Neural cell (in vitro differentiated cells): ENCODE measurements around the gene MRPS18A. TPM values are rescaled to one million over a fixed set of nuclear protein-coding genes. Genes with fewer than 3 reads are reported as not detected.

ENCODE experiments used
- H2AFZ ChIP-seq: fragments of 200-600, 300-800 bp; sonication (generic), shearing (Covaris generic); 2 replicates; pipeline ENCODE4 v1.6.0; 2014; ENCODE audit warnings: low read depth, mild to moderate bottlenecking, antibody characterized with exemption, low read length, moderate library complexity
- H3F3A ChIP-seq: fragments of 200-600 bp; shearing (Covaris generic); 2 replicates; pipeline ENCODE4 v1.6.1; 2016; ENCODE audit warnings: mild to moderate bottlenecking, moderate library complexity, mixed read lengths, antibody characterized with exemption, low read length; ENCODE audit not compliant: insufficient read depth, poor library complexity, severe bottlenecking
- H3K27ac ChIP-seq: fragments of 200-600, 300-800 bp; sonication (generic), shearing (Covaris generic); 2 replicates; pipeline ENCODE4 v1.5.1; 2014; ENCODE audit warnings: mild to moderate bottlenecking, low read length, moderate library complexity
- H3K27me3 ChIP-seq: fragments of 300-800, 200-600 bp; sonication (generic), shearing (Covaris generic); 2 replicates; pipeline ENCODE4 v1.6.0; 2014; ENCODE audit warnings: mild to moderate bottlenecking, low read depth, low read length, moderate library complexity; ENCODE audit not compliant: insufficient read depth
- H3K36me3 ChIP-seq: fragments of 300-800, 200-600 bp; sonication (generic), shearing (Covaris generic); 2 replicates; pipeline ENCODE4 v1.5.1; 2014; ENCODE audit warnings: mild to moderate bottlenecking, antibody characterized with exemption, low read length, moderate library complexity; ENCODE audit not compliant: insufficient read depth
- H3K4me2 ChIP-seq: fragments of 300-800, 200-600 bp; sonication (generic), shearing (Covaris generic); 2 replicates; pipeline ENCODE4 v1.6.0; 2014; ENCODE audit warnings: mild to moderate bottlenecking, low read length
- H3K4me3 ChIP-seq: fragments of 300-800, 200-600 bp; sonication (generic), shearing (Covaris generic); 2 replicates; pipeline ENCODE4 v1.5.1; 2014; ENCODE audit warnings: mild to moderate bottlenecking, low read length, moderate library complexity
- H3K79me2 ChIP-seq: fragments of 200-600 bp; shearing (Covaris generic); replicated peaks from 2 replicates; pipeline ENCODE4 v1.6.0; 2014; ENCODE audit warnings: mild to moderate bottlenecking, low read length, moderate library complexity; ENCODE audit not compliant: insufficient read depth
- H3K9ac ChIP-seq: fragments of 300-800, 200-600 bp; sonication (generic), shearing (Covaris generic); 2 replicates; pipeline ENCODE4 v1.6.1; 2016; ENCODE audit warnings: mild to moderate bottlenecking, low read length, mixed read lengths
- H3K9me2 ChIP-seq: fragments of 200-600 bp; shearing (Covaris generic); 2 replicates; pipeline ENCODE4 v1.6.1; 2016; ENCODE audit warnings: mild to moderate bottlenecking, low read length, mixed read lengths; ENCODE audit not compliant: insufficient read depth
- H3K9me3 ChIP-seq: fragments of 200-600, 300-800 bp; sonication (generic), shearing (Covaris generic); 2 replicates; pipeline ENCODE4 v1.6.1; 2016; ENCODE audit warnings: mild to moderate bottlenecking, mixed run types, low read length, moderate library complexity, mixed read lengths
- H4K20me1 ChIP-seq: fragments of 200-600 bp; shearing (Covaris generic); 2 replicates; pipeline ENCODE4 v1.6.1; 2016; ENCODE audit warnings: mild to moderate bottlenecking, mixed run types; ENCODE audit not compliant: insufficient read depth
- EP300 ChIP-seq: fragments of 450-650 bp; conservative IDR thresholded peaks from 2 replicates; pipeline ENCODE4 v1.6.1; 2014; ENCODE audit warnings: antibody characterized with exemption, mild to moderate bottlenecking, moderate library complexity; ENCODE audit not compliant: poor library complexity, severe bottlenecking
- EZH2 ChIP-seq: fragments of 200-600, 300-800 bp; shearing (Covaris generic), sonication (generic); IDR thresholded peaks from 2 replicates; pipeline ENCODE4 v1.6.1; 2014; ENCODE audit warnings: antibody characterized with exemption, low read length, borderline replicate concordance, mild to moderate bottlenecking; ENCODE audit not compliant: insufficient read depth, poor library complexity, severe bottlenecking
- MXI1 ChIP-seq: fragments of 450-650 bp; conservative IDR thresholded peaks from 2 replicates; pipeline ENCODE4 v1.6.1; 2014; ENCODE audit warnings: antibody characterized with exemption, mild to moderate bottlenecking; ENCODE audit not compliant: poor library complexity, severe bottlenecking
- POLR2AphosphoS5 ChIP-seq: IDR thresholded peaks from 2 replicates; pipeline ENCODE4 v1.6.1; 2012
- RAD21 ChIP-seq: fragments of 450-650 bp; conservative IDR thresholded peaks from 2 replicates; pipeline ENCODE4 v1.6.1; 2014; ENCODE audit warnings: antibody characterized with exemption, mild to moderate bottlenecking, moderate library complexity
- SMC3 ChIP-seq: fragments of 450-650 bp; conservative IDR thresholded peaks from 2 replicates; pipeline ENCODE4 v1.6.1; 2014; ENCODE audit warnings: antibody characterized with exemption, mild to moderate bottlenecking, moderate library complexity; ENCODE audit not compliant: poor library complexity
- TAF1 ChIP-seq: IDR thresholded peaks from 2 replicates; pipeline ENCODE4 v1.6.1; 2012; ENCODE audit warnings: low read depth
- polyA plus RNA-seq: library from polyadenylated mRNA; depleted of rRNA; stranded (reverse); fragments of >200 nt; gene quantifications from 2 replicates; pipeline ENCODE4 v1.2.3, GENCODE V29; 2014
- TF ChIP-seq, protein P1 (sequence below): IDR thresholded peaks from 2 replicates; pipeline ENCODE4 v1.6.1; 2012; ENCODE audit warnings: borderline replicate concordance
- TF ChIP-seq, protein P2 (sequence below): fragments of 450-650 bp; IDR thresholded peaks from 2 replicates; pipeline ENCODE4 v1.5.1; 2014; ENCODE audit warnings: antibody characterized with exemption, mild to moderate bottlenecking, moderate library complexity; ENCODE audit not compliant: poor library complexity, severe bottlenecking

Gene MRPS18A
- polyA plus RNA-seq, 1 donor from 2014 or later, result 39.6 TPM

DNA sequence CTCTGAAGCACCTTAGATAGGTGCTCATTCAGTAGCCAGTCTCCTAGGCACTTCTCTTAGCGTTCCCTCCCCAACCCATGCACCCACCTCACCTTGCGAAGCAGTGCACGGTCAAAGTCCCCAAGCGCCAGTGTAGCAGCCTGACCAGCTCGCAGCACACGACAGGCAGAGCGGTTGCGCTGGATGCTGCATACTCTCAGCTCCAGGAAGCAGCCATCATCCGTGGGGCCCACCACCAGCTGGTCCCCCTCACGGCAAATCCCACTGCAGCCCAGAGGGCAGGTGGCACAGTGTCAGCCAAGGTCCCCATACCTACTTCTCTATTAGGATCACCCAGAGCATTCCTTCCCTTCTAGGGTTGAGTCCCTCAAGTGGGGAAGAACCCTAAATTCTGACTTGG, 65.0 kb downstream of the MRPS18A start:
- no peaks in the 10 kb centered on the region for H3K36me3 ChIP-seq
- H3K27ac ChIP-seq, result no peak overlapping the region
- no peaks in the 10 kb centered on the region for H4K20me1 ChIP-seq

DNA sequence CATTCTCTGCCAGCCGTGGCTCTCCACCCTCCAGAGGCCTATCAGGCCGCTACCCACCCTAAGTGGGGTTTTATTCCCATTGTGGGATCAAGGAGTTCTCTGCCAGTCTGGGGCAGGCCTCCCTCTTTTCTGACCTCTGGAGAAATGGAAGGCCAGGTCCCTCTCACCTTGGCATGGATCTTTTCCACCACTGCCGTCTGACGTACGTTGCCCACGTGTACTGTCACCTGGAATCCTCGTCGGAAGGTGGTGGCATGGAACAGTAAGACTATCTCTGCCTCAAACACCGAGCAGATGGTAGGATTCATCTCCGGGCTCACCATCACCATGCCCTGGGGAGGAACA, 65.8 kb downstream of the MRPS18A start:
- H3F3A ChIP-seq, result no peaks in the 10 kb centered on the region
- H3K9me2 ChIP-seq, result no peaks in the 10 kb centered on the region
- TF ChIP-seq MXI1 (no peak), POLR2AphosphoS5 (no peak), TAF1 (no peak), SMC3 (no peak), EP300 (no peak), EZH2 (no peak), RAD21 (no peak)
- TF ChIP-seq, protein P1, sequence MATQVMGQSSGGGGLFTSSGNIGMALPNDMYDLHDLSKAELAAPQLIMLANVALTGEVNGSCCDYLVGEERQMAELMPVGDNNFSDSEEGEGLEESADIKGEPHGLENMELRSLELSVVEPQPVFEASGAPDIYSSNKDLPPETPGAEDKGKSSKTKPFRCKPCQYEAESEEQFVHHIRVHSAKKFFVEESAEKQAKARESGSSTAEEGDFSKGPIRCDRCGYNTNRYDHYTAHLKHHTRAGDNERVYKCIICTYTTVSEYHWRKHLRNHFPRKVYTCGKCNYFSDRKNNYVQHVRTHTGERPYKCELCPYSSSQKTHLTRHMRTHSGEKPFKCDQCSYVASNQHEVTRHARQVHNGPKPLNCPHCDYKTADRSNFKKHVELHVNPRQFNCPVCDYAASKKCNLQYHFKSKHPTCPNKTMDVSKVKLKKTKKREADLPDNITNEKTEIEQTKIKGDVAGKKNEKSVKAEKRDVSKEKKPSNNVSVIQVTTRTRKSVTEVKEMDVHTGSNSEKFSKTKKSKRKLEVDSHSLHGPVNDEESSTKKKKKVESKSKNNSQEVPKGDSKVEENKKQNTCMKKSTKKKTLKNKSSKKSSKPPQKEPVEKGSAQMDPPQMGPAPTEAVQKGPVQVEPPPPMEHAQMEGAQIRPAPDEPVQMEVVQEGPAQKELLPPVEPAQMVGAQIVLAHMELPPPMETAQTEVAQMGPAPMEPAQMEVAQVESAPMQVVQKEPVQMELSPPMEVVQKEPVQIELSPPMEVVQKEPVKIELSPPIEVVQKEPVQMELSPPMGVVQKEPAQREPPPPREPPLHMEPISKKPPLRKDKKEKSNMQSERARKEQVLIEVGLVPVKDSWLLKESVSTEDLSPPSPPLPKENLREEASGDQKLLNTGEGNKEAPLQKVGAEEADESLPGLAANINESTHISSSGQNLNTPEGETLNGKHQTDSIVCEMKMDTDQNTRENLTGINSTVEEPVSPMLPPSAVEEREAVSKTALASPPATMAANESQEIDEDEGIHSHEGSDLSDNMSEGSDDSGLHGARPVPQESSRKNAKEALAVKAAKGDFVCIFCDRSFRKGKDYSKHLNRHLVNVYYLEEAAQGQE, result no peak
- TF ChIP-seq, protein P2, sequence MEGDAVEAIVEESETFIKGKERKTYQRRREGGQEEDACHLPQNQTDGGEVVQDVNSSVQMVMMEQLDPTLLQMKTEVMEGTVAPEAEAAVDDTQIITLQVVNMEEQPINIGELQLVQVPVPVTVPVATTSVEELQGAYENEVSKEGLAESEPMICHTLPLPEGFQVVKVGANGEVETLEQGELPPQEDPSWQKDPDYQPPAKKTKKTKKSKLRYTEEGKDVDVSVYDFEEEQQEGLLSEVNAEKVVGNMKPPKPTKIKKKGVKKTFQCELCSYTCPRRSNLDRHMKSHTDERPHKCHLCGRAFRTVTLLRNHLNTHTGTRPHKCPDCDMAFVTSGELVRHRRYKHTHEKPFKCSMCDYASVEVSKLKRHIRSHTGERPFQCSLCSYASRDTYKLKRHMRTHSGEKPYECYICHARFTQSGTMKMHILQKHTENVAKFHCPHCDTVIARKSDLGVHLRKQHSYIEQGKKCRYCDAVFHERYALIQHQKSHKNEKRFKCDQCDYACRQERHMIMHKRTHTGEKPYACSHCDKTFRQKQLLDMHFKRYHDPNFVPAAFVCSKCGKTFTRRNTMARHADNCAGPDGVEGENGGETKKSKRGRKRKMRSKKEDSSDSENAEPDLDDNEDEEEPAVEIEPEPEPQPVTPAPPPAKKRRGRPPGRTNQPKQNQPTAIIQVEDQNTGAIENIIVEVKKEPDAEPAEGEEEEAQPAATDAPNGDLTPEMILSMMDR, result no peak
- no peak overlapping the region for H3K4me2 ChIP-seq
- H3K36me3 ChIP-seq, result no peaks in the 10 kb centered on the region
- H2AFZ ChIP-seq, result no peak overlapping the region
- H3K9me3 ChIP-seq, result no peaks in the 10 kb centered on the region
- no peaks in the 10 kb centered on the region for H3K79me2 ChIP-seq
- no peak overlapping the region for H3K9ac ChIP-seq
- no peak overlapping the region for H3K4me3 ChIP-seq
- no peak overlapping the region for H3K27ac ChIP-seq
- H4K20me1 ChIP-seq, result no peaks in the 10 kb centered on the region
- no peaks in the 10 kb centered on the region for H3K27me3 ChIP-seq

More for the DNA sequence above, 65.0 kb downstream of the MRPS18A start:
- no peaks in the 10 kb centered on the region for H3K9me2 ChIP-seq
- no peak overlapping the region for H2AFZ ChIP-seq
- no peak overlapping the region for H3K9ac ChIP-seq
- H3K27me3 ChIP-seq, result no peaks in the 10 kb centered on the region
- no peak overlapping the region for H3K4me3 ChIP-seq
- H3K79me2 ChIP-seq, result no peaks in the 10 kb centered on the region
- no peaks in the 10 kb centered on the region for H3K9me3 ChIP-seq
- TF ChIP-seq EZH2 (no peak), POLR2AphosphoS5 (no peak), MXI1 (no peak), EP300 (no peak), TAF1 (no peak), SMC3 (no peak), RAD21 (no peak)
- TF ChIP-seq, protein P2, result no peak
- TF ChIP-seq, protein P1, result no peak
- H3F3A ChIP-seq, result no peaks in the 10 kb centered on the region
- no peak overlapping the region for H3K4me2 ChIP-seq
